ENCODE results near the gene VAX1. TPM values are rescaled to one million over a fixed set of nuclear protein-coding genes. Genes with fewer than 3 reads are reported as not detected.

The VAX1 gene
- total and polyA plus RNA-seq, 8 donors, result not detected

GRCh38 chr10:117148284-117148683 lies 10.2 kb upstream of the VAX1 start:
- H3K9me3 ChIP-seq, result no peaks in the 10 kb centered on the region
- FAIRE-seq (no peak), DNase-seq (no peak), ATAC-seq (no peak)
- no peak overlapping the region for H3K4me3 ChIP-seq
- no peak for TF ChIP-seq CTCF (IDR thresholded peaks at IDR 0.05)
- intact Hi-C loops (cut with DNase I), result no loop called here
- H3K27me3 ChIP-seq, result peaks cover 0 to 14% (median 4%) of the 10 kb centered on the region in 4 donors
- H3K27ac ChIP-seq, result no peak overlapping the region
- H3K36me3 ChIP-seq, result no peaks in the 10 kb centered on the region
- no peaks in the 10 kb centered on the region for H3K4me1 ChIP-seq
- 80 to 88% methylated on average over 3 of the region's 3 CpGs for WGBS, 2 donors

GRCh38 chr10:117145019-117145418 lies 6.9 kb upstream of the VAX1 start:
- 61 to 62% methylated on average over 4 of the region's 4 CpGs for WGBS, 2 donors
- no peak overlapping the region for H3K4me3 ChIP-seq
- ATAC-seq (no peak), DNase-seq (no peak), FAIRE-seq (no peak)
- no peaks in the 10 kb centered on the region for H3K9me3 ChIP-seq
- intact Hi-C loops (cut with DNase I), result no loop called here
- H3K27me3 ChIP-seq, result peaks cover 0 to 31% (median 9%) of the 10 kb centered on the region in 4 donors
- no peaks in the 10 kb centered on the region for H3K4me1 ChIP-seq
- H3K36me3 ChIP-seq, result no peaks in the 10 kb centered on the region
- no peak for TF ChIP-seq CTCF (IDR thresholded peaks at IDR 0.05)
- H3K27ac ChIP-seq, result no peak overlapping the region

- no peak overlapping the region for H3K27ac ChIP-seq
- intact Hi-C loops (cut with DNase I), result no loop called here
- H3K4me3 ChIP-seq, result no peak overlapping the region
- no peaks in the 10 kb centered on the region for H3K36me3 ChIP-seq
- 46 to 53% methylated on average over 5 of the region's 5 CpGs for WGBS, 2 donors
- DNase-seq, result no peak
- no peaks in the 10 kb centered on the region for H3K9me3 ChIP-seq
- H3K27me3 ChIP-seq, result peaks cover 0 to 37% (median 10%) of the 10 kb centered on the region in 4 donors
- FAIRE-seq, result no peak
- TF ChIP-seq CTCF (IDR thresholded peaks at IDR 0.05), result no peak
- ATAC-seq, result no peak
- H3K4me1 ChIP-seq, result peaks cover 0 to 1% (median 0%) of the 10 kb centered on the region in 3 donors
Observed at GRCh38 chr10:117143103-117143823, 5.2 kb upstream of the VAX1 start.

GRCh38 chr10:117140525-117140902 lies 2.4 kb upstream of the VAX1 start:
- peaks cover 0 to 5% (median 0%) of the 10 kb centered on the region in 3 donors for H3K4me1 ChIP-seq
- 10 to 11% methylated on average over 20 to 23 of the region's 23 CpGs for WGBS, 2 donors
- H3K36me3 ChIP-seq, result no peaks in the 10 kb centered on the region
- intact Hi-C loops (cut with DNase I), result no loop called here
- no peak for FAIRE-seq
- TF ChIP-seq CTCF (IDR thresholded peaks at IDR 0.05), result no peak
- H3K27ac ChIP-seq, result no peak overlapping the region
- ATAC-seq, result no peak
- H3K9me3 ChIP-seq, result no peaks in the 10 kb centered on the region
- no peak for DNase-seq
- H3K27me3 ChIP-seq, result peaks cover 0 to 48% (median 15%) of the 10 kb centered on the region in 4 donors
- no peak overlapping the region for H3K4me3 ChIP-seq

All from pancreas (tissue), 10 donors.